ENCODE measurements around the gene FLOT1. TPM values are rescaled to one million over a fixed set of nuclear protein-coding genes. Genes with fewer than 3 reads are reported as not detected.

Gene FLOT1
- total and polyA plus RNA-seq, 2 donors (not counting 3 experiments of a cell fraction or from before 2014, with no cell fraction given), result 141 to 154 TPM

DNA sequence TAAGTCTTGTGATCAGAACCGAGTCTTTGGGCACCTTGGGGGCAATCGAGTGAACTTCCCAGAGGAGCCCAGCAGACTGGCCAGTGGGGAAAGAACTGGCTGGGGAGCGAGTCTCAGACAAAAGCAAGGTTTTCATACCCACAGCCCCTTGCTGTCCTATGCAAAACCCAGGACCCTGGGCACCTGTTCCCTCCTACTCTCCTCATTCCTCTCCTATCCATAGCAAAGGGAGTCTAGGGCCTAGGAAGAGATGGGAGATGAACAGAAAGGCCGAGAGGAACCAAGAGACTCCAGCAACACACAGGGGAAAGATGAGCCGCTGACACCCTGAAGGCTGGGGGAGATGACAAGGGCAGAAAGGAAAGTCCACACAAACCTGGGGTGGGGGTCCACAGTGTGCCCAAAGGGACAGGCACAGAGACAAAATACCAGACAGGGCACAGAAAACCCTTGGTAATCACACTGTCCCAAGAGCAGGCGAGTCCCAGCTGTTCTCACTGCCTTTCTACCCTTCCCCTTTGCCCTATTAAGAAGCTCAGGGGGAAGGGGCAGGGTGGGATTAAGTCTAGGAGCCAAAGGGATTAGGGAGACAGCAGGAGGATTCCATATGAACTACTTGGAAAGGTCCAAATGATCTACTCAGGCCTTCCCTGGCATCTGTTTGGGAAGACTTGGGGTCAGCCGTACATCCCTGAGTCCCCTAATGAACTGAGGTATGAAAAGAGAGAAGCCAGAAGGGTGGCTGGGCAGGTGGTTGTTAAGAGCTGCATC is 62.5 kb downstream of the FLOT1 start:
- dilution Hi-C loops (cut with MboI; ENCODE audit: extremely low pct_ligation_motif_present, low sequenced_read_pairs) (no loop called here), intact Hi-C loops (cut with micrococcal nuclease) (loop anchor here (1.0 to 2.0 kb wide), 4 partner anchors 7 to 197 kb away; no protein-coding TSS in a partner anchor)
- Histone ChIP-seq H3K9me3 (replicated peaks; ENCODE audit: control insufficient read depth, insufficient read depth, low read length) (no peaks in the 10 kb centered on the region), H3K36me3 (ENCODE audit: control insufficient read depth in 2 of 2, extremely low read depth in 1 of 2, insufficient read depth in 2 of 2, low read length in 2 of 2) (peaks cover 13 to 19% of the 10 kb centered on the region in 2 experiments), H4K20me1 (replicated peaks; ENCODE audit: control insufficient read depth, extremely low read depth, insufficient read depth, low read length) (no peaks in the 10 kb centered on the region), H2AFZ (ENCODE audit: low read depth, low read length) (no peak overlapping the region), H3K4me3 (replicated peaks in 1 of 3; ENCODE audit: insufficient read depth in 1 of 3, low read depth in 1 of 3, low read length in 3 of 3) (peak overlapping the region in 2 of 3 experiments; percentile 7 to 27), H3K4me1 (ENCODE audit: control insufficient read depth, extremely low read depth, insufficient read depth, low read length) (peaks cover 32% of the 10 kb centered on the region), H3K27ac (ENCODE audit: insufficient read depth, low read depth, low read length) (peak overlapping the region; percentile 16), H3K4me2 (ENCODE audit: insufficient read depth, low read length) (peak overlapping the region; percentile 85), H3K27me3 (ENCODE audit: control insufficient read depth in 2 of 2, insufficient read depth in 2 of 2, low read length in 2 of 2) (no peaks in the 10 kb centered on the region), H3K79me2 (ENCODE audit: control insufficient read depth, insufficient read depth, low read length) (peaks cover 71% of the 10 kb centered on the region), H3K9ac (replicated peaks; ENCODE audit: extremely low read depth, insufficient read depth, low read length) (peak overlapping the region; percentile 26), H3K9me1 (replicated peaks; ENCODE audit: control insufficient read depth, extremely low read depth, insufficient read depth, low read length) (no peaks in the 10 kb centered on the region)
- no TSS peak for BruUV-seq (replicated peaks)
- DNase-seq (ENCODE audit: low read depth, low spot score), result no peak
- CTCF ChIA-PET, result interaction anchor here (0.7 to 6.6 kb wide), 21 partner anchors 8 to 407 kb away, joined by 3 to 296 read pairs (median 11); partner anchors contain the start of genes DDR1, MDC1, NRM and TUBB
- FAIRE-seq, result peak; percentile 38
- POLR2A ChIA-PET, result interaction anchor here (0.6 to 3.7 kb wide), 4 partner anchors 8 to 59 kb away, joined by 3 to 34 read pairs (median 8); no protein-coding TSS in a partner anchor
- TF ChIP-seq EZH2 (IDR thresholded peaks at IDR 0.05; ENCODE audit: borderline replicate concordance, low read depth, low read length, severe bottlenecking) (no peak), JUN (IDR thresholded peaks at IDR 0.05; ENCODE audit: borderline replicate concordance, insufficient read depth, insufficient read length, low read depth) (no peak), MYC (IDR thresholded peaks at IDR 0.05; ENCODE audit: low read depth, low read length) (no peak), GATA2 (IDR thresholded peaks at IDR 0.05; ENCODE audit: insufficient read depth, insufficient read length, low read depth, low read length) (no peak), POLR2A (IDR thresholded peaks at IDR 0.05; ENCODE audit: low read depth, low read length) (no peak), FOS (IDR thresholded peaks at IDR 0.05; ENCODE audit: borderline replicate concordance, insufficient read depth, low read length) (no peak), POLR2AphosphoS5 (IDR thresholded peaks at IDR 0.05; ENCODE audit: insufficient read depth, low read depth, low read length) (no peak)
- TF ChIP-seq, protein P1, sequence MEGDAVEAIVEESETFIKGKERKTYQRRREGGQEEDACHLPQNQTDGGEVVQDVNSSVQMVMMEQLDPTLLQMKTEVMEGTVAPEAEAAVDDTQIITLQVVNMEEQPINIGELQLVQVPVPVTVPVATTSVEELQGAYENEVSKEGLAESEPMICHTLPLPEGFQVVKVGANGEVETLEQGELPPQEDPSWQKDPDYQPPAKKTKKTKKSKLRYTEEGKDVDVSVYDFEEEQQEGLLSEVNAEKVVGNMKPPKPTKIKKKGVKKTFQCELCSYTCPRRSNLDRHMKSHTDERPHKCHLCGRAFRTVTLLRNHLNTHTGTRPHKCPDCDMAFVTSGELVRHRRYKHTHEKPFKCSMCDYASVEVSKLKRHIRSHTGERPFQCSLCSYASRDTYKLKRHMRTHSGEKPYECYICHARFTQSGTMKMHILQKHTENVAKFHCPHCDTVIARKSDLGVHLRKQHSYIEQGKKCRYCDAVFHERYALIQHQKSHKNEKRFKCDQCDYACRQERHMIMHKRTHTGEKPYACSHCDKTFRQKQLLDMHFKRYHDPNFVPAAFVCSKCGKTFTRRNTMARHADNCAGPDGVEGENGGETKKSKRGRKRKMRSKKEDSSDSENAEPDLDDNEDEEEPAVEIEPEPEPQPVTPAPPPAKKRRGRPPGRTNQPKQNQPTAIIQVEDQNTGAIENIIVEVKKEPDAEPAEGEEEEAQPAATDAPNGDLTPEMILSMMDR (IDR thresholded peaks at IDR 0.05; ENCODE audit: extremely low read depth in 1 of 2, insufficient read depth in 1 of 2, low read depth in 1 of 2, low read length in 2 of 2), result no peak
- TF ChIP-seq, protein P2, sequence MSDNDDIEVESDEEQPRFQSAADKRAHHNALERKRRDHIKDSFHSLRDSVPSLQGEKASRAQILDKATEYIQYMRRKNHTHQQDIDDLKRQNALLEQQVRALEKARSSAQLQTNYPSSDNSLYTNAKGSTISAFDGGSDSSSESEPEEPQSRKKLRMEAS (IDR thresholded peaks at IDR 0.05; ENCODE audit: insufficient read depth, insufficient read length), result no peak
